ENCODE results near the gene IL17RB.

GRCh38 chr3:53822331-53822741, 24.0 kb upstream of the IL17RB start:
- no peak for TF ChIP-seq GATA3 (IDR thresholded peaks at IDR 0.05; ENCODE audit: low read depth, low read length)
- no peak for TF ChIP-seq GATA2 (IDR thresholded peaks at IDR 0.05; ENCODE audit: low read depth, low read length)
